GM12874 (cell line): Measurements from ENCODE around the gene WFDC10B.

Source experiments
- TF ChIP-seq, protein P1 (sequence below): IDR thresholded peaks from 2 replicates; pipeline ENCODE4 v1.5.1; 2011; ENCODE audit warnings: low read depth, mild to moderate bottlenecking, control low read depth, low read length, moderate library complexity; ENCODE audit not compliant: insufficient read depth

WFDC10B gene

DNA sequence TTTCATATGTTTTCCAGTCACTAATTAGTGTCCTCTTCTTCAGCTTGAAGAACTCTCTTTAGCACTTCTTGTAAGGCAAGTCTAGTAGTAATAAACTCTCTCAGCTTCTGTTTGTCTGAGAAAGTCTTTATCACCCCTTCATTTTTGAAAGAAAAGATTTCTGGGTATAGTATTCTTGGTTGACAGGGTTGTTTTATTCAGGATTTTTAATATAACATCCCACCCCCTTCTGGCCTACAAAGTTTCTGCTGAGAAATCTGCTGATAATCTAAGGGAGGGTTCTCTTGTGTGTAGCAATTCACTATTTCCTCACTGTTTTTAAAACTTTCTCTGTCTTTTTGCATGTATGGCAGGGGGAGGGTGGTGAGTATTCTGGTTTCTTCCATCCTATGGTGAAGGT is 25.2 kb downstream of the WFDC10B start:
- TF ChIP-seq, protein P1, sequence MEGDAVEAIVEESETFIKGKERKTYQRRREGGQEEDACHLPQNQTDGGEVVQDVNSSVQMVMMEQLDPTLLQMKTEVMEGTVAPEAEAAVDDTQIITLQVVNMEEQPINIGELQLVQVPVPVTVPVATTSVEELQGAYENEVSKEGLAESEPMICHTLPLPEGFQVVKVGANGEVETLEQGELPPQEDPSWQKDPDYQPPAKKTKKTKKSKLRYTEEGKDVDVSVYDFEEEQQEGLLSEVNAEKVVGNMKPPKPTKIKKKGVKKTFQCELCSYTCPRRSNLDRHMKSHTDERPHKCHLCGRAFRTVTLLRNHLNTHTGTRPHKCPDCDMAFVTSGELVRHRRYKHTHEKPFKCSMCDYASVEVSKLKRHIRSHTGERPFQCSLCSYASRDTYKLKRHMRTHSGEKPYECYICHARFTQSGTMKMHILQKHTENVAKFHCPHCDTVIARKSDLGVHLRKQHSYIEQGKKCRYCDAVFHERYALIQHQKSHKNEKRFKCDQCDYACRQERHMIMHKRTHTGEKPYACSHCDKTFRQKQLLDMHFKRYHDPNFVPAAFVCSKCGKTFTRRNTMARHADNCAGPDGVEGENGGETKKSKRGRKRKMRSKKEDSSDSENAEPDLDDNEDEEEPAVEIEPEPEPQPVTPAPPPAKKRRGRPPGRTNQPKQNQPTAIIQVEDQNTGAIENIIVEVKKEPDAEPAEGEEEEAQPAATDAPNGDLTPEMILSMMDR = no peak

DNA sequence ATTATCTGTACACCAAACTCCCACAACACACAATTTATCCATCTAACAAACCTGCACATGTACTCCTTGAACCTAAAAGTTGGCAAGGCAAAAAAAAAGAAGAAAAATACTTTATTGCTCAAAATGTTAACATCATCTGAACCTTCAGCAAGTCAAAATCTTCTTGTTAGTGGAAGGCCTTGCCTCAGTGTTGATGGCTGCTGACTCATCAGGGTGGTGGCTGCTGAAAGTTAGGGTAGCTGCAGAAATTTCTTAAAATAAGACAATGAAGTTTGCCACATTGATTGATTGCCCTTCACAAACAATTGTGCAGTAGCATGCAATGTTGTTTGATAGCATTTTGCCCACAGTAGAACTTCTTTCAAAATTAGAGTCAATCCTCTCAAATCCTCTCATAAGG is 32.1 kb downstream of the WFDC10B start:
- TF ChIP-seq, protein P1 = no peak

DNA sequence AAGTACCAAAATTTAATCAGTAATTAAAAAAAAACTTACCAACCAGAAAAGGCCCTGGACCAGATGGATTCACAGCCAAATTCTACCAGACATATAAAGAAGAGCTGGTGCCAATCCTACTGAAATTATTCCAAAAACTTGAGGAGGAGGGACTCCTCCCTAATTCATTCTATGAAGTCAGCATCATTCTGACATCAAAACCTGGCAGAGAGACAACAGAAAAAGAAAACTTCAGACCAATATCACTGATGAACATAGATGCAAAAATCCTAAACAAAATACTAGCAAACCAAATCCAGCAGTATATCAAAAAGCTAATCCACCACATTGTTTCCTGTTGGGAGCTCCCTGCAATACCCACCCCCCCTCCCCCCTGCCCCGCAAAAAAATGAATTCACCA is 34.7 kb downstream of the WFDC10B start, which contains the start of gene WFDC11:
Gene WFDC11 (minus strand): TSS at position 101 of the 400 bp plus-strand sequence. CDS start 19,639 bp downstream, outside the sequence.
- TF ChIP-seq, protein P1 = no peak

DNA sequence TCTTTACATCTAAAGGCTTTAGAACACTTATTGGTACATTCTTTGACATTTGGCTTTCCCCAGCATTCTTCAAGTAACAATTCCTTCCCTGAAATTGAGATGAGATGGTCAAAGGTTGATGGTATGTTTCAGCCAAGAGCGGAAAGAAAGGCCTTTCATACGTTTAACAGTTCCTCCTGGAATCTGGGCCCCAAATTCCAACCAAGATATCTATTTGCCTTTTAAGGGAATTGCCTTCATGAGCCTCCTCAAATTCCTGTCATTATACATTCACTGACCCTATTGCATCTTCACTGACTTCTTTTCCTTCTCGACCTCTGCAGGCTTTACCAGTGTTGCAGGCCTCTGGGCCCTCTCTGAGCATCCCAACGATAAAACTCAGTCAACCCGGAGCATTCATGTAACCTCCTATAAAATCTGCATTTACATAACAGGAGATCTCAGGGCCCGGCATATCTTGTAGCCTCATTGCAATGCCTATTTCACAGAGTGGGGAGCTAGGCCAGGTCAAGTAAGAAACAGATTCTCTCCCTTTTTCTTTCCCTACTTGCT is 55.4 kb downstream of the WFDC10B start:
- TF ChIP-seq, protein P1 = no peak

DNA sequence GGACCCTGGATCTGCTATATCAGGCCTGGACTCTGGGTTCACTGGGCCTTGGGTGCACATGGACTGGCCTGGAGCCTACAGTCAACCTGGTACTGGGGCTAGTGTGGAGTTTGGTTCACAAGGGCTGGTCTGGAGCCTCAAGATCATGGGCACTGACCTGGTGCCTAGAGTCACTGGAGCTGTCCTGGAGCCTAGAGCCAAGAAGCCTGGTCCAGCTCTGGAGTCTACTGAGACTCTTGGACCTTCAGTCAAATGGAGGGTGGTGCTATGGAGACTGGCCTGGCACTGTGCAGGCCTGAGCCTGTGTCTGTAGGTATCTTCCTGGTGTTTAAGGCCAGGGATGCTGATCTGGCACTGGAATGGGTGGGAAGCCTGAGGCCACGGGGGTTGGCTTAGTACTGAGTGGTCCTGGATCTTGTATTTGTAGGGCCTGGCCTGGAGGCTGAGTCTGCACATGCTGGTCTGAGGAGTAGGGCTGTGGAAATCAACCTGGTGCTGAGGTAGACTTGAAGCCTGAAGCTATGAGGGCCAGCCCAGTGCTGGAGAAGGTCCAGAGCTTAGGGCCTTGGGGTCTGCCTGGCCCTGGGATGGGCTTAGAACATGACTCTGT is 57.3 kb downstream of the WFDC10B start:
- TF ChIP-seq, protein P1 = no peak

DNA sequence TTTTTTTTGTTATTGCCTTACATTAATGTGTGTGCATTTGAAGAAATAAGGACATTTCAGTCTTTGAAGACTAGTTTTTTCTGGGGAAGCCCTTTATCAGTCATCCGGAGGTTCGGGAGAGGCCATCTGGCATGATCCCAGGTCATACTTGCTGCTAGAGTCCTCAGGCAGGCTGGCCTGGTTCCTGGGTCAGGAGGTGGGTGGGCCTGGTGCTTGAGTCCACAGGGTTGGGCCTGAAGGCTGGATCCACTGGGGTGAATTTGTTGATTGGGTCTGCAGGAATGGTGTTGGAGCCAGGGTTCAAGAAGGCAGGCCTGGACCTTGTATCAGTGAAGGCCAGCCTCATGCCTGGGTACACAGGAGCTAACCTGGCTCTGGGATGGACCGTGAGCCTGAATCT is 57.9 kb downstream of the WFDC10B start:
- TF ChIP-seq, protein P1 = no peak

DNA sequence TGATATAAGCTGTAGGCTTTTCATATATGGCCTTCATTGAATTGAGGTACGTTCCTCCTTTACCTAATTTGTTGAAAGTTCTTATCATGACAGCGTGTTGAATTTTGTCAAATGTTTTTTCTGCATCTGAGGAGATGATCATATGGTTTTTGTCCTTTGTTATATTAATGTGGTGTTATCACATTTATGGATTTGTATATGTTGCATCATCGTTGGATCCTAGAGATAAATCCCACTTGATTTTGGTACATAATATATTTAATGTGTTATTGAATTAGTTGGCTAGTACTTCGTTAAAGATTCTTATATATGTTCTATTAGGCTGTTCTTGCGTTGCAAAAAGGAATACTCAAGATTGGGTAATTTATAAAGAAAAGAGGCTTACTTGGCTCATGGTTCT is 65.1 kb downstream of the WFDC10B start:
- TF ChIP-seq, protein P1 = no peak
